ENCODE results near the gene SPRR5.

DNA sequence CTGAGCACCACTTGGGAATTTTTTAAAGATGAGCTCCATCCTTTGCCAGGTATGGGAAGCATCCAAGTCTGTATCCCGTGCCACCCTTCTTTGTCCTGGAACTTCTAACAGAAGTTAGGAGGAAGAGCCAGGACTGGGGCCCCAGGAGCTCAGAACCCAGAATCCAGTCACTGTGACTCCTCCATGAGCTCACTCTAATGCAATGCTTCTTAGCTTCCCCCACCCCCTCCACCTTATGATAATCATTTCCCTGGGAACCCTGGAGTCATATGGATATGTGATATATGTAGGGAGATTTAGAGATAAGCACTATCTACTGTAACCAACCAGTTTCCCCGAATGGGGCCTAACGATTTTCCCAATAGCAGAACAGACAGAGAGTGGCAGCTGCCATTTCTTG lies 758 bp upstream of the SPRR5 start:
- TF ChIP-seq FOXA1 (IDR thresholded peaks at IDR 0.05) (no peak), ZBTB33 (IDR thresholded peaks at IDR 0.05) (no peak), NR2F2 (IDR thresholded peaks at IDR 0.05) (no peak), RAD21 (IDR thresholded peaks at IDR 0.05) (no peak), MAX (IDR thresholded peaks at IDR 0.05) (no peak), SP1 (IDR thresholded peaks at IDR 0.05) (no peak), GABPA (IDR thresholded peaks at IDR 0.05 in 1 of 2, conservative IDR thresholded peaks at IDR 0.05 in 1 of 2) (no peak), TAF1 (conservative IDR thresholded peaks at IDR 0.05) (no peak)
- TF ChIP-seq, protein P1, sequence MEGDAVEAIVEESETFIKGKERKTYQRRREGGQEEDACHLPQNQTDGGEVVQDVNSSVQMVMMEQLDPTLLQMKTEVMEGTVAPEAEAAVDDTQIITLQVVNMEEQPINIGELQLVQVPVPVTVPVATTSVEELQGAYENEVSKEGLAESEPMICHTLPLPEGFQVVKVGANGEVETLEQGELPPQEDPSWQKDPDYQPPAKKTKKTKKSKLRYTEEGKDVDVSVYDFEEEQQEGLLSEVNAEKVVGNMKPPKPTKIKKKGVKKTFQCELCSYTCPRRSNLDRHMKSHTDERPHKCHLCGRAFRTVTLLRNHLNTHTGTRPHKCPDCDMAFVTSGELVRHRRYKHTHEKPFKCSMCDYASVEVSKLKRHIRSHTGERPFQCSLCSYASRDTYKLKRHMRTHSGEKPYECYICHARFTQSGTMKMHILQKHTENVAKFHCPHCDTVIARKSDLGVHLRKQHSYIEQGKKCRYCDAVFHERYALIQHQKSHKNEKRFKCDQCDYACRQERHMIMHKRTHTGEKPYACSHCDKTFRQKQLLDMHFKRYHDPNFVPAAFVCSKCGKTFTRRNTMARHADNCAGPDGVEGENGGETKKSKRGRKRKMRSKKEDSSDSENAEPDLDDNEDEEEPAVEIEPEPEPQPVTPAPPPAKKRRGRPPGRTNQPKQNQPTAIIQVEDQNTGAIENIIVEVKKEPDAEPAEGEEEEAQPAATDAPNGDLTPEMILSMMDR (IDR thresholded peaks at IDR 0.05; ENCODE audit: low read depth, low read length, missing input control): no peak
- TF ChIP-seq, protein P2, sequence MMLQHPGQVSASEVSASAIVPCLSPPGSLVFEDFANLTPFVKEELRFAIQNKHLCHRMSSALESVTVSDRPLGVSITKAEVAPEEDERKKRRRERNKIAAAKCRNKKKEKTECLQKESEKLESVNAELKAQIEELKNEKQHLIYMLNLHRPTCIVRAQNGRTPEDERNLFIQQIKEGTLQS (IDR thresholded peaks at IDR 0.05): no peak
- TF ChIP-seq, protein P3, sequence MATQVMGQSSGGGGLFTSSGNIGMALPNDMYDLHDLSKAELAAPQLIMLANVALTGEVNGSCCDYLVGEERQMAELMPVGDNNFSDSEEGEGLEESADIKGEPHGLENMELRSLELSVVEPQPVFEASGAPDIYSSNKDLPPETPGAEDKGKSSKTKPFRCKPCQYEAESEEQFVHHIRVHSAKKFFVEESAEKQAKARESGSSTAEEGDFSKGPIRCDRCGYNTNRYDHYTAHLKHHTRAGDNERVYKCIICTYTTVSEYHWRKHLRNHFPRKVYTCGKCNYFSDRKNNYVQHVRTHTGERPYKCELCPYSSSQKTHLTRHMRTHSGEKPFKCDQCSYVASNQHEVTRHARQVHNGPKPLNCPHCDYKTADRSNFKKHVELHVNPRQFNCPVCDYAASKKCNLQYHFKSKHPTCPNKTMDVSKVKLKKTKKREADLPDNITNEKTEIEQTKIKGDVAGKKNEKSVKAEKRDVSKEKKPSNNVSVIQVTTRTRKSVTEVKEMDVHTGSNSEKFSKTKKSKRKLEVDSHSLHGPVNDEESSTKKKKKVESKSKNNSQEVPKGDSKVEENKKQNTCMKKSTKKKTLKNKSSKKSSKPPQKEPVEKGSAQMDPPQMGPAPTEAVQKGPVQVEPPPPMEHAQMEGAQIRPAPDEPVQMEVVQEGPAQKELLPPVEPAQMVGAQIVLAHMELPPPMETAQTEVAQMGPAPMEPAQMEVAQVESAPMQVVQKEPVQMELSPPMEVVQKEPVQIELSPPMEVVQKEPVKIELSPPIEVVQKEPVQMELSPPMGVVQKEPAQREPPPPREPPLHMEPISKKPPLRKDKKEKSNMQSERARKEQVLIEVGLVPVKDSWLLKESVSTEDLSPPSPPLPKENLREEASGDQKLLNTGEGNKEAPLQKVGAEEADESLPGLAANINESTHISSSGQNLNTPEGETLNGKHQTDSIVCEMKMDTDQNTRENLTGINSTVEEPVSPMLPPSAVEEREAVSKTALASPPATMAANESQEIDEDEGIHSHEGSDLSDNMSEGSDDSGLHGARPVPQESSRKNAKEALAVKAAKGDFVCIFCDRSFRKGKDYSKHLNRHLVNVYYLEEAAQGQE (IDR thresholded peaks at IDR 0.05): no peak

Data from liver (tissue), 3 donors.